ENCODE measurements around the gene STXBP2. TPM values are rescaled to one million over a fixed set of nuclear protein-coding genes. Genes with fewer than 3 reads are reported as not detected.
A peak's percentile ranks its signal among the peaks of the same experiment; 100 is the strongest.

The STXBP2 gene
- total and polyA plus RNA-seq, 9 of the 15 experiments (the other 6 are each of a cell fraction or from before 2014, with no cell fraction given), result 2.5 to 163 (median 71.3) TPM

DNA sequence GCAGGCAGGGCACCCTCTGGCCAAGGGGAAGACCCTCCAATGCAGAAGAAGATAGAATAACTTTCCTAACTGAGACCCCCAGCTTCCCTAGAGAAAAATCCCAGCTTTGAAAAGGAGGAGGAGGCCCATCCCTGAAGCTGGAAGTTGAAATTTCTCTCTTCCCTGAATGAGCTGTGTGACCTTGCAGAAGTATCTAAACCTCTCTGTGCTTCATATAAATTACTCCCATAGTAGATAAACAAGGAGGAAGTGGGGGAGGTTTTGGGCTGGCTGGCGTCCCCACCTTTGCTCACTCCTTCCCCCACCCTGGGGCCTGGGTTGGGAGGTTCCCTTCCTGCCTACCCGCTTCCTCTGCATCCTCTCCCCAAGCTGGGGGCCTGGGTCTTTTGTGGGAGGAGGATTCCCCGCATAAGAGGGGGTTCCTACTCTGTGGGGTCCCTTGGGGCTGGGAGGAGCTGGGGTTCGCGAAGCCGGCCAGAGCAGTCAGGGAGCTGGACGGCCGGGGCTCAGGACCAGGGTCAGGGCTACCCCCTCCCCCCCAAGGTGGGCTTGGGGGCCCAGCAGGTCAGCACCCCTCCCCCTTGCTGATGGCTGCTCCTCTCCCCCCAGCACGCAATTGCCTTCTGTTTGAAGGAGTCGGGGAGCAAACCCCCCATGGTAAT is 29.6 kb upstream of the STXBP2 start (continued):
- TF ChIP-seq TSC22D4 (tag; IDR thresholded peaks at IDR 0.05) (no peak), CSDE1 (IDR thresholded peaks at IDR 0.05) (no peak), ZNF175 (CRISPR knock-in tag; IDR thresholded peaks at IDR 0.05; ENCODE audit: low read depth) (no peak), KDM1A (IDR thresholded peaks at IDR 0.05) (peak; percentile 66 to 71; a peak in 3 of 4 replicates), SIRT6 (IDR thresholded peaks at IDR 0.05; ENCODE audit: low read depth, low read length) (no peak), ADNP (tag; IDR thresholded peaks at IDR 0.05) (0 out of 2 replicates have a peak, but pooled peaks have one; percentile 46), ZFP36 (IDR thresholded peaks at IDR 0.05; ENCODE audit: low read depth, low read length, partially characterized antibody) (peak; percentile 85), TRIM28 (IDR thresholded peaks at IDR 0.05) (no peak), PTBP1 (IDR thresholded peaks at IDR 0.05; ENCODE audit: low read depth, low read length) (peak; percentile 65; the same call in 1 of the 2 replicates), MTA3 (IDR thresholded peaks at IDR 0.05; ENCODE audit: borderline replicate concordance) (no peak)
- TF ChIP-seq, protein P1, sequence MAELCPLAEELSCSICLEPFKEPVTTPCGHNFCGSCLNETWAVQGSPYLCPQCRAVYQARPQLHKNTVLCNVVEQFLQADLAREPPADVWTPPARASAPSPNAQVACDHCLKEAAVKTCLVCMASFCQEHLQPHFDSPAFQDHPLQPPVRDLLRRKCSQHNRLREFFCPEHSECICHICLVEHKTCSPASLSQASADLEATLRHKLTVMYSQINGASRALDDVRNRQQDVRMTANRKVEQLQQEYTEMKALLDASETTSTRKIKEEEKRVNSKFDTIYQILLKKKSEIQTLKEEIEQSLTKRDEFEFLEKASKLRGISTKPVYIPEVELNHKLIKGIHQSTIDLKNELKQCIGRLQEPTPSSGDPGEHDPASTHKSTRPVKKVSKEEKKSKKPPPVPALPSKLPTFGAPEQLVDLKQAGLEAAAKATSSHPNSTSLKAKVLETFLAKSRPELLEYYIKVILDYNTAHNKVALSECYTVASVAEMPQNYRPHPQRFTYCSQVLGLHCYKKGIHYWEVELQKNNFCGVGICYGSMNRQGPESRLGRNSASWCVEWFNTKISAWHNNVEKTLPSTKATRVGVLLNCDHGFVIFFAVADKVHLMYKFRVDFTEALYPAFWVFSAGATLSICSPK (IDR thresholded peaks at IDR 0.05; ENCODE audit: borderline replicate concordance), result no peak
- TF ChIP-seq, protein P2, sequence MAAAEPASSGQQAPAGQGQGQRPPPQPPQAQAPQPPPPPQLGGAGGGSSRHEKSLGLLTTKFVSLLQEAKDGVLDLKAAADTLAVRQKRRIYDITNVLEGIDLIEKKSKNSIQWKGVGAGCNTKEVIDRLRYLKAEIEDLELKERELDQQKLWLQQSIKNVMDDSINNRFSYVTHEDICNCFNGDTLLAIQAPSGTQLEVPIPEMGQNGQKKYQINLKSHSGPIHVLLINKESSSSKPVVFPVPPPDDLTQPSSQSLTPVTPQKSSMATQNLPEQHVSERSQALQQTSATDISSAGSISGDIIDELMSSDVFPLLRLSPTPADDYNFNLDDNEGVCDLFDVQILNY (CRISPR knock-in tag; IDR thresholded peaks at IDR 0.05), result no peak
